Stimulated activated naive B cell treated with anti-CD40 and anti-IgM and Interleukin-4, amounts not matched to agents 10 μg/mL and 1 μg/mL and 100 μg/mL, for 72 hours (primary cell): Measurements from ENCODE around the gene ZNF668.
"Not testable (repeated sequence)": the region's sequence is repeated elsewhere in the genome, so short reads cannot be mapped to it uniquely, and the experiment has no call there.

ENCODE experiments used
- ATAC-seq, 2 donors: fragments of 150-1000 bp; cut with Tn5 transposase; replicated peaks; 2 replicates each; pipeline ENCODE4 v1.10.0; 2021; ENCODE audit warnings: moderate library complexity in 1 of 2
- DNase-seq: peaks from one replicate; pipeline ENCODE4 v3.0.0; 2021
- H3K27ac Mint-ChIP-seq: one replicate; pipeline ENCODE4 v1.8.0; 2022; ENCODE audit warnings: mild to moderate bottlenecking, mixed read lengths
- H3K27me3 Mint-ChIP-seq, 2 donors: one replicate each; pipeline ENCODE4 v1.8.0; 2022; ENCODE audit warnings: mixed read lengths in 2 of 2
- H3K36me3 Mint-ChIP-seq, 2 donors: one replicate each; pipeline ENCODE4 v1.8.0; 2022; ENCODE audit warnings: mixed read lengths in 2 of 2, mild to moderate bottlenecking in 1 of 2
- H3K4me1 Mint-ChIP-seq, 2 donors: one replicate each; pipeline ENCODE4 v1.8.0; 2022; ENCODE audit warnings: mixed read lengths in 2 of 2, mild to moderate bottlenecking in 1 of 2
- H3K4me3 Mint-ChIP-seq, 2 donors: one replicate each; pipeline ENCODE4 v1.8.0; 2022; ENCODE audit warnings: mild to moderate bottlenecking in 2 of 2, mixed read lengths in 2 of 2, moderate library complexity in 1 of 2
- H3K9me3 Mint-ChIP-seq, 2 donors: one replicate each; pipeline ENCODE4 v1.8.0; 2022; ENCODE audit warnings: mixed read lengths in 2 of 2, mild to moderate bottlenecking in 1 of 2

The ZNF668 gene

DNA sequence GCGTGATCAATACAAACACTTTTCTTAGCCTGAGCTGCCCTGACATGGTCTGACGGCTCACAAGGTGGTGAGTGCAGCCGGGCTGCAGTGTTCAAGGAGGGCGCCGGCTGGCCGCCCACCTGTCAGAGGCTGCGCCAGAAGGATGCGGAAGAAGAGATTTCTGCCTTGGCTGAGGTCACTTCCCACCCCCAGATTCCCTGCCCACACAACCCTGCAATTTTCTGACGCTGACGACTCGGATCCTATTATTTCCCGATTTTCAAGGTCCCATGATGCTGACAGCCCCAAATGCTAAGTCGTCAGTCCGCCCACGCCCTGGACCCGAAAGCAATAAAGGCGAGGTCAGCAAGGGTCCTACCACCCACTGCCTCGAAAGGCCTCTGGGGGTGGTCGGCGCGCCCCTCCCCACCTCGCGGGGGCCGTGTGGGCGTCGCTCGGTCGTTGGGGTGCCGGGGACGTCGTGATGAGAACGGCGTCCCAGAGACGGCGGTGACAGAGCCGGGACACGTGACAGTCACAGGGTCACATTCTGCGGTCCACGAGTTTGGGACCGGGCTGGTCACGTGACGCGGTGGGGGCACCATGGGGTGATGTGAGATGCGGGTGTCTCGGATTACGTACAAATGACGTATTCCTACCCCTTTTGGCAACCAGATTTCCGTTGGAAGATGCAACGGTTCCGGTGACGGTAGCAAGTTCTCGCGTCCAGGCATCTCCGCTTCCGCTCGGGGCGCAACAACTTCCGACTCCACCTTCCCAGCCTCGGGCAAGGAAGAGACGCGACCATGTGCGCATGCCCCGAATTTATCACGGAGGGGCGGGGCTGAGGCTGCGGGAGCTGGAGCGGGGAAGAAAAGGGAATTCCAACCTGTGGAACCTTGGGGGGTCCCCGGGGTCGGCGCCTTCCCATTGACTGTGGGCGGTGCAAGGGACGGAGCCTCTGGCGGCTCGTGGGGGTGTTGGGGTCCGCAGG, 41.0 kb downstream of the ZNF668 start, which contains the start of gene STX4:
Gene STX4, plus strand, starts transcription at position 823 of the 973 bp plus-strand sequence. CDS start 248 bp downstream, outside the sequence.
- ATAC-seq (peak; percentile 78 to 83), DNase-seq (peak; percentile 96)
- peaks cover 26 to 33% of the 10 kb centered on the region in 2 donors for H3K36me3 Mint-ChIP-seq
- no peaks in the 10 kb centered on the region for H3K27me3 Mint-ChIP-seq
- H3K9me3 Mint-ChIP-seq, result no peaks in the 10 kb centered on the region
- H3K27ac Mint-ChIP-seq, result peak within 1 kb of the TSS; percentile 91
- H3K4me1 Mint-ChIP-seq, result peaks cover 17 to 42% of the 10 kb centered on the region in 2 donors
- H3K4me3 Mint-ChIP-seq, result peak within 1 kb of the TSS; percentile 87 to 100

- ATAC-seq (no peak), DNase-seq (no peak)
- Mint-ChIP-seq H3K27ac (peak overlapping the region; percentile 91), H3K4me1 (peaks cover 13 to 35% of the 10 kb centered on the region in 2 donors), H3K4me3 (peak overlapping the region in 1 of 2 donors; percentile 87), H3K9me3 (no peaks in the 10 kb centered on the region), H3K27me3 (no peaks in the 10 kb centered on the region), H3K36me3 (peaks cover 19 to 22% of the 10 kb centered on the region in 2 donors)
These were observed 42.8 kb downstream of the ZNF668 start for GRCh38 chr16:31031276-31031675.

- H3K4me1 Mint-ChIP-seq, result peaks cover 10 to 25% of the 10 kb centered on the region in 2 donors
- DNase-seq (no peak), ATAC-seq (no peak)
- H3K9me3 Mint-ChIP-seq, result no peaks in the 10 kb centered on the region
- no peak overlapping the region for H3K27ac Mint-ChIP-seq
- H3K4me3 Mint-ChIP-seq, result no peak overlapping the region
- no peaks in the 10 kb centered on the region for H3K27me3 Mint-ChIP-seq
- H3K36me3 Mint-ChIP-seq, result peaks cover 10 to 12% of the 10 kb centered on the region in 2 donors
These were observed 44.8 kb downstream of the ZNF668 start for GRCh38 chr16:31029272-31029671.

DNA sequence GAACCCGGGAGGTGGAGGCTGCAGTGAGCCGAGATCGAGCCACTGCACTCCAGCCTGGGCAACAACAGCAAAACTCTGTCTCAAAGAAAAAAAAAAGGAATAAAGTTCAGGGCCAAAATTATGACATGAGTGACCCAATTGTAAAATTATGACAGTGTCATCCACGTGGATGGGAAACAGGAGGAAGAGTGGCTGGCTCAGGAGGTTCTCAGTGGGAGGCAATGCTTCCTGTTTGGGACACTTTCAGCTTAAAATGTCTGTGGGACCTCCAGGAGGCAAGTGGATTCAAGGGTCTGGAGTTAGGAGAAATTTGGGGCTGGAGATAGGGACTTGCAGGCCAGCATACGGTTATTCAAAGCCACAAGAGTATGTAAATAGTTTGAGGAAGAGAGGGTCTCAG, 48.7 kb downstream of the ZNF668 start:
- peaks cover 0 to under 1% of the 10 kb centered on the region in 2 donors for H3K4me1 Mint-ChIP-seq
- no peak for ATAC-seq
- DNase-seq, result no peak
- H3K9me3 Mint-ChIP-seq, result no peaks in the 10 kb centered on the region
- no peak overlapping the region for H3K27ac Mint-ChIP-seq
- no peaks in the 10 kb centered on the region for H3K36me3 Mint-ChIP-seq
- H3K27me3 Mint-ChIP-seq, result no peaks in the 10 kb centered on the region
- H3K4me3 Mint-ChIP-seq, result no peak overlapping the region

- Mint-ChIP-seq H3K4me1 (no peaks in the 10 kb centered on the region), H3K27me3 (no peaks in the 10 kb centered on the region), H3K4me3 (no peak overlapping the region), H3K9me3 (no peaks in the 10 kb centered on the region), H3K27ac (no peak overlapping the region), H3K36me3 (no peaks in the 10 kb centered on the region)
- DNase-seq, result no peak
- no peak for ATAC-seq
These were observed 50.3 kb downstream of the ZNF668 start for GRCh38 chr16:31023627-31024226.

DNA sequence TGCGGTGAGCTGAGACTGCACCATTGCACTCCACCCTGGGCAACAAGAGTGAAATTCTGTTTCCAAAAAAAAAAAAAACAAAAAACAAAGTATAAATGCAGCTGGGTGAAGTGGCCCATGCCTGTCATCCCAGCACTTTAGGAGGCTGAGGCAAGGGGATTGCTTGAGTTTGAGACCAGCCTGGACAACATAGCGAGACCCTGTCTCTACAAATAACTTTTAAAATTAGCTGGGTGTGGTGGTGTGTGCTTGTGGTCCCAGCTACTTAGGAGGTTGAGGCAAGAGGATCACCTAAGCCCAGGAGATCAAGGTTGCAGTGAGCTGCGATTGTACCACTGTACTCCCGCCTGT, 50.8 kb downstream of the ZNF668 start:
- no peak for DNase-seq
- ATAC-seq, result no peak
- Mint-ChIP-seq H3K4me1 (no peaks in the 10 kb centered on the region), H3K9me3 (no peaks in the 10 kb centered on the region), H3K27ac (no peak overlapping the region), H3K36me3 (no peaks in the 10 kb centered on the region), H3K27me3 (no peaks in the 10 kb centered on the region), H3K4me3 (no peak overlapping the region)

GRCh38 chr16:31022544-31023251, 51.3 kb downstream of the ZNF668 start:
- H3K9me3 Mint-ChIP-seq, result no peaks in the 10 kb centered on the region
- no peak for DNase-seq
- ATAC-seq, result no peak

GRCh38 chr16:31020536-31020935, 53.5 kb downstream of the ZNF668 start:
- Mint-ChIP-seq H3K4me3 (no peak overlapping the region), H3K36me3 (no peaks in the 10 kb centered on the region), H3K27me3 (peaks cover 0 to 5% of the 10 kb centered on the region in 2 donors), H3K9me3 (no peaks in the 10 kb centered on the region), H3K4me1 (no peaks in the 10 kb centered on the region), H3K27ac (no peak overlapping the region)
- ATAC-seq (no peak), DNase-seq (no peak)

More at GRCh38 chr16:31022544-31023251, 51.3 kb downstream of the ZNF668 start:
- Mint-ChIP-seq H3K27me3 (no peaks in the 10 kb centered on the region), H3K4me1 (no peaks in the 10 kb centered on the region), H3K27ac (no peak overlapping the region), H3K36me3 (no peaks in the 10 kb centered on the region), H3K4me3 (no peak overlapping the region)

- H3K9me3 Mint-ChIP-seq, ATAC-seq, DNase-seq, H3K4me3 Mint-ChIP-seq, H3K27ac Mint-ChIP-seq, H3K4me1 Mint-ChIP-seq, H3K36me3 Mint-ChIP-seq: not testable (repeated sequence)
- peaks cover 5 to 13% of the 10 kb centered on the region in 2 donors for H3K27me3 Mint-ChIP-seq
These were observed 56.3 kb downstream of the ZNF668 start for GRCh38 chr16:31017756-31018155.

- Mint-ChIP-seq H3K27me3 (peaks cover 20 to 30% of the 10 kb centered on the region in 2 donors), H3K27ac (no peak overlapping the region), H3K36me3 (no peaks in the 10 kb centered on the region), H3K4me3 (no peak overlapping the region), H3K4me1 (peaks cover 11 to 13% of the 10 kb centered on the region in 2 donors), H3K9me3 (peaks cover 0 to 1% of the 10 kb centered on the region in 2 donors)
- ATAC-seq (no peak), DNase-seq (no peak)
These were observed 58.0 kb downstream of the ZNF668 start for GRCh38 chr16:31016018-31016417.

GRCh38 chr16:31013292-31013691, 60.7 kb downstream of the ZNF668 start:
- DNase-seq, result not testable (repeated sequence)

DNA sequence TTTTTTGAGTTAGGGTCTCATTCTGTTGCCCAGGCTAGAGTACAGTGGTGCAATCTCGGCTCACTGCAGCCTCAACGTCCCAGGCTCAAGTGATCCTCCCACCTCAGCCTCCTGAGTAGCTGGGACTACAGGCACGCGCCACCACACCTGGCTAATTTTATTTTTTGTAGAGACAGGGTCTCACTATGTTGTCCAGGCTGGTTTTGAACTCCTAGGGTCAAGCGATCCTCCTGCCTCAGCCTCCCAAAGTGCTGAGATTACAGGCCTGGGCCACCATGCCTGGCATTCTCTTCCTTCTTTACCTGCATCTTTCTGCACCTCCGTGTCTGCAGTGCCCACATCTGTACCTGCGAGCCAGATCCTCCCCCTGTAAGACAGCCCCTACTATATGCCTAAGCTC, 62.2 kb downstream of the ZNF668 start:
- ATAC-seq, H3K36me3 Mint-ChIP-seq, DNase-seq, H3K9me3 Mint-ChIP-seq: not testable (repeated sequence)
- H3K27ac Mint-ChIP-seq, result peak overlapping the region; percentile 15
- peak overlapping the region in 1 of 2 donors; percentile 29 for H3K4me3 Mint-ChIP-seq
- H3K27me3 Mint-ChIP-seq, result peaks cover 31 to 61% of the 10 kb centered on the region in 2 donors
- peaks cover 11 to 19% of the 10 kb centered on the region in 2 donors for H3K4me1 Mint-ChIP-seq

More at GRCh38 chr16:31013292-31013691, 60.7 kb downstream of the ZNF668 start:
- not testable (repeated sequence) for H3K4me3 Mint-ChIP-seq, ATAC-seq, H3K36me3 Mint-ChIP-seq, H3K27ac Mint-ChIP-seq, H3K9me3 Mint-ChIP-seq
- peaks cover 11 to 19% of the 10 kb centered on the region in 2 donors for H3K4me1 Mint-ChIP-seq
- peaks cover 31 to 53% of the 10 kb centered on the region in 2 donors for H3K27me3 Mint-ChIP-seq
